HepG2 (cell line): ENCODE measurements around the gene KIF1B.

Experiments
- BCL6 ChIP-seq: IDR thresholded peaks from 2 replicates; pipeline ENCODE4 v1.6.1; 2016; ENCODE audit warnings: missing genetic modification reagents, missing compliant biosample characterization
- ELF4 ChIP-seq: sonication (generic); formaldehyde crosslinking; IDR thresholded peaks from 2 replicates; pipeline ENCODE4 v1.5.0; 2020; ENCODE audit warnings: missing genetic modification reagents, mild to moderate bottlenecking, moderate library complexity, borderline replicate concordance
- FOSL2 ChIP-seq: sonication (generic); formaldehyde crosslinking; IDR thresholded peaks from 2 replicates; pipeline ENCODE4 v1.4.0; 2020; ENCODE audit warnings: missing genetic modification reagents
- FOXA1 ChIP-seq, 2 experiments: fragments of 450-650 bp in 1 of 2; sonication (generic) in 1 of 2; formaldehyde crosslinking in 1 of 2; IDR thresholded peaks; 2 replicates each; pipeline versions ENCODE4 v1.4.0 to v1.6.1; 2016 to 2020; ENCODE audit warnings: missing genetic modification reagents in 1 of 2
- FOXK1 ChIP-seq: sonication (generic); formaldehyde crosslinking; IDR thresholded peaks from 2 replicates; pipeline ENCODE4 v1.4.0; 2020; ENCODE audit warnings: low read depth, missing genetic modification reagents, borderline replicate concordance
- RFX5 ChIP-seq: IDR thresholded peaks from 2 replicates; pipeline ENCODE4 v1.6.1; 2011; ENCODE audit warnings: low read depth, low read length, improper control_type of control experiment
- SETDB1 ChIP-seq: sonication (generic); formaldehyde crosslinking; IDR thresholded peaks from 2 replicates; pipeline ENCODE4 v1.5.1; 2020; ENCODE audit warnings: missing genetic modification reagents, mild to moderate bottlenecking, borderline replicate concordance
- SOX5 ChIP-seq: IDR thresholded peaks from 2 replicates; pipeline ENCODE4 v1.6.1; 2016; ENCODE audit warnings: borderline replicate concordance
- TF ChIP-seq, protein P1 (sequence below): sonication (generic); formaldehyde crosslinking; IDR thresholded peaks from 2 replicates; pipeline ENCODE4 v1.5.1; 2020; ENCODE audit warnings: mild to moderate bottlenecking, missing genetic modification reagents

DNA sequence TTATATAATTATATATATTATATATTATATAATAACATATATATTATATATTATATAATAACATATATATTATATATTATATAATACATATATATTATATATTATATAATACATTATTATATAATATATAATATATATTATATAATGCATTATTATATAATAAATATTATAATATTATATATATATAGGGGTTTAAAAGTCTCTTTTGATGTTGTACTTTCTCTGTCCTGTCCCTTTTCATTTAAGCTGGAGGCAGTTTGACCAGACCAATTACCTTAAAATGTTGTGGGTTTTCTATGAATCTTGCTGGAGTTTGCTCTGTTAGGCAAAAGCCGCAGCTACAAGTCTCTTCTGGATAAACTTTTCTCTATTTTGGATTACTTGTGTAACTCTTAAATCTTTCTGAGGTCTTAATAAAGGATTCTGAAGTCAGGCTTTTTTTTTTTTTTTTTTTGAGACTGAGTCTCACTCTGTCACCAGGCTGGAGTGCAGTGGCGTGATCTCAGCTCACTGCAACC, 22.2 kb upstream of the KIF1B start:
- TF ChIP-seq, protein P1, sequence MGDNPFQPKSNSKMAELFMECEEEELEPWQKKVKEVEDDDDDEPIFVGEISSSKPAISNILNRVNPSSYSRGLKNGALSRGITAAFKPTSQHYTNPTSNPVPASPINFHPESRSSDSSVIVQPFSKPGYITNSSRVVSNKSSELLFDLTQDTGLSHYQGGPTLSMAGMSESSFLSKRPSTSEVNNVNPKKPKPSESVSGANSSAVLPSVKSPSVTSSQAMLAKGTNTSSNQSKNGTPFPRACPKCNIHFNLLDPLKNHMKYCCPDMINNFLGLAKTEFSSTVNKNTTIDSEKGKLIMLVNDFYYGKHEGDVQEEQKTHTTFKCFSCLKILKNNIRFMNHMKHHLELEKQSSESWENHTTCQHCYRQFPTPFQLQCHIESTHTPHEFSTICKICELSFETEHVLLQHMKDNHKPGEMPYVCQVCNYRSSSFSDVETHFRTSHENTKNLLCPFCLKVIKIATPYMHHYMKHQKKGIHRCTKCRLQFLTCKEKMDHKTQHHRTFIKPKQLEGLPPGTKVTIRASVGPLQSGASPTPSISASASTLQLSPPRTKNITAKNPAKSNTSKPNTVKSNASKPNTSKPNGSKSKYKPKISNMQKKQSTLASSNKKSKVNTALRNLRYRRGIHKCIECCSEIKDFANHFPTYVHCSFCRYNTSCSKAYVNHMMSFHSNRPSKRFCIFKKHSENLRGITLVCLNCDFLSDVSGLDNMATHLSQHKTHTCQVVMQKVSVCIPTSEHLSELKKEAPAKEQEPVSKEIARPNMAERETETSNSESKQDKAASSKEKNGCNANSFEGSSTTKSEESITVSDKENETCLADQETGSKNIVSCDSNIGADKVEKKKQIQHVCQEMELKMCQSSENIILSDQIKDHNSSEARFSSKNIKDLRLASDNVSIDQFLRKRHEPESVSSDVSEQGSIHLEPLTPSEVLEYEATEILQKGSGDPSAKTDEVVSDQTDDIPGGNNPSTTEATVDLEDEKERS (CRISPR knock-in tag): no peak
- TF ChIP-seq FOSL2 (no peak), SOX5 (CRISPR knock-in tag) (no peak), FOXK1 (CRISPR knock-in tag) (no peak), ELF4 (no peak), SETDB1 (CRISPR knock-in tag) (no peak), FOXA1 (IDR thresholded peaks at IDR 0.05) (no peak), FOXA1 (CRISPR knock-in tag; IDR thresholded peaks at IDR 0.05) (no peak), RFX5 (no peak), BCL6 (no peak)
